Non-pigmented ciliary epithelial cell (primary cell): ENCODE results near the gene TIGIT.

Experiments used
- DNase-seq: peaks from one replicate; pipeline ENCODE4 v3.0.0-alpha.2; 2010; ENCODE audit warnings: low read depth

Gene TIGIT

GRCh38 chr3:114310695-114311094 is 16.9 kb downstream of the TIGIT start:
- no peak for DNase-seq

GRCh38 chr3:114313426-114313825 is 19.6 kb downstream of the TIGIT start:
- no peak for DNase-seq

- DNase-seq: no peak
Measured at GRCh38 chr3:114314282-114314681, 20.5 kb downstream of the TIGIT start.

- DNase-seq: no peak
Measured at GRCh38 chr3:114318295-114318694, 24.5 kb downstream of the TIGIT start.

GRCh38 chr3:114319453-114319852 is 25.6 kb downstream of the TIGIT start:
- peak; percentile 79 for DNase-seq

GRCh38 chr3:114320246-114320645 is 26.4 kb downstream of the TIGIT start:
- no peak for DNase-seq

GRCh38 chr3:114323546-114324254 is 29.9 kb downstream of the TIGIT start:
- no peak for DNase-seq

GRCh38 chr3:114327665-114328064 is 33.8 kb downstream of the TIGIT start:
- DNase-seq: no peak

- no peak for DNase-seq
Measured at GRCh38 chr3:114328345-114328744, 34.5 kb downstream of the TIGIT start.

GRCh38 chr3:114329823-114330222 is 36.0 kb downstream of the TIGIT start:
- no peak for DNase-seq

GRCh38 chr3:114331007-114331406 is 37.2 kb downstream of the TIGIT start:
- DNase-seq: no peak

- DNase-seq: no peak
Measured at GRCh38 chr3:114331710-114332109, 37.9 kb downstream of the TIGIT start.

GRCh38 chr3:114332342-114333179 is 38.7 kb downstream of the TIGIT start:
- DNase-seq: no peak

- DNase-seq: no peak
Measured at GRCh38 chr3:114333180-114333922, 39.5 kb downstream of the TIGIT start.

- DNase-seq: no peak
Measured at GRCh38 chr3:114333923-114334240, 40.1 kb downstream of the TIGIT start.

GRCh38 chr3:114336122-114336697 is 42.4 kb downstream of the TIGIT start:
- DNase-seq: no peak

GRCh38 chr3:114336857-114337256 is 43.0 kb downstream of the TIGIT start:
- DNase-seq: no peak

GRCh38 chr3:114338651-114339357 is 45.0 kb downstream of the TIGIT start:
- no peak for DNase-seq

- DNase-seq: no peak
Measured at GRCh38 chr3:114344492-114344891, 50.7 kb downstream of the TIGIT start.

GRCh38 chr3:114350271-114350670 is 56.4 kb downstream of the TIGIT start:
- no peak for DNase-seq

- no peak for DNase-seq
Measured at GRCh38 chr3:114350690-114351089, 56.9 kb downstream of the TIGIT start.
